GM23338 (cell line): ENCODE data around the gene IRX2.

Experiments
- POLR2AphosphoS5 ChIP-seq: IDR thresholded peaks from 2 replicates; pipeline ENCODE4 v1.6.1; 2016; ENCODE audit warnings: antibody characterized with exemption, low read depth
- ZNF114 ChIP-seq: fragments of 250-450 bp; sonication (Bioruptor Pico); IDR thresholded peaks from 2 replicates; pipeline ENCODE4 v1.5.0; 2020; ENCODE audit warnings: mild to moderate bottlenecking, moderate library complexity
- TF ChIP-seq, protein P1 (sequence below), 2 experiments: fragments of 200-600 bp in 1 of 2; sonication (generic) in 1 of 2; conservative IDR thresholded peaks; 2 replicates each; pipeline versions ENCODE4 v1.5.1 to v1.6.1; 2016 to 2017; ENCODE audit warnings: antibody characterized with exemption in 2 of 2, low read depth in 2 of 2, mild to moderate bottlenecking in 2 of 2, moderate library complexity in 1 of 2
- TF ChIP-seq, protein P2 (sequence below): IDR thresholded peaks from one replicate; pipeline ENCODE4 v1.6.1; 2018; ENCODE audit warnings: antibody characterized with exemption; ENCODE audit not compliant: unreplicated experiment

DNA sequence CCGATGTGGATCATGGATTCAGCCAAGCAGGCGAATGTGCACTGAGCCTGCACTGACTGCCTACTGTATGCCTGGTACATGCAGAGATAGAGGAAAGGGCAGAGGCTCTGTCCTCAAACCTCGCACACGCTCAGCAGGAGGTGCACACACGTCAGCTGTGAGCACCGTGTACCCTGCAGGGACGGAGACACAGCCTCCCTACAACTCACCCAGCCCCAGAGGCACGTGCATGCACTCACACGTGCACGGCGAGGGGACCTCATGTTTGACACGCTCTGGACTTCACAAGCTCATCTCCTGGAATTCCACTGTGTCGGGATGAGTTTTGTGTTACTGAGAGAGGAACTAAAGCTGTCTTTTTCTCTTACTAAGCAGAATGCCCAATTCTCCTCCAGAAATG is 48.4 kb downstream of the IRX2 start:
- no peak for TF ChIP-seq POLR2AphosphoS5
- TF ChIP-seq, protein P1, sequence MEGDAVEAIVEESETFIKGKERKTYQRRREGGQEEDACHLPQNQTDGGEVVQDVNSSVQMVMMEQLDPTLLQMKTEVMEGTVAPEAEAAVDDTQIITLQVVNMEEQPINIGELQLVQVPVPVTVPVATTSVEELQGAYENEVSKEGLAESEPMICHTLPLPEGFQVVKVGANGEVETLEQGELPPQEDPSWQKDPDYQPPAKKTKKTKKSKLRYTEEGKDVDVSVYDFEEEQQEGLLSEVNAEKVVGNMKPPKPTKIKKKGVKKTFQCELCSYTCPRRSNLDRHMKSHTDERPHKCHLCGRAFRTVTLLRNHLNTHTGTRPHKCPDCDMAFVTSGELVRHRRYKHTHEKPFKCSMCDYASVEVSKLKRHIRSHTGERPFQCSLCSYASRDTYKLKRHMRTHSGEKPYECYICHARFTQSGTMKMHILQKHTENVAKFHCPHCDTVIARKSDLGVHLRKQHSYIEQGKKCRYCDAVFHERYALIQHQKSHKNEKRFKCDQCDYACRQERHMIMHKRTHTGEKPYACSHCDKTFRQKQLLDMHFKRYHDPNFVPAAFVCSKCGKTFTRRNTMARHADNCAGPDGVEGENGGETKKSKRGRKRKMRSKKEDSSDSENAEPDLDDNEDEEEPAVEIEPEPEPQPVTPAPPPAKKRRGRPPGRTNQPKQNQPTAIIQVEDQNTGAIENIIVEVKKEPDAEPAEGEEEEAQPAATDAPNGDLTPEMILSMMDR (conservative IDR thresholded peaks at IDR 0.05; ENCODE audit: low read depth in 2 of 2): no peak
- TF ChIP-seq, protein P2, sequence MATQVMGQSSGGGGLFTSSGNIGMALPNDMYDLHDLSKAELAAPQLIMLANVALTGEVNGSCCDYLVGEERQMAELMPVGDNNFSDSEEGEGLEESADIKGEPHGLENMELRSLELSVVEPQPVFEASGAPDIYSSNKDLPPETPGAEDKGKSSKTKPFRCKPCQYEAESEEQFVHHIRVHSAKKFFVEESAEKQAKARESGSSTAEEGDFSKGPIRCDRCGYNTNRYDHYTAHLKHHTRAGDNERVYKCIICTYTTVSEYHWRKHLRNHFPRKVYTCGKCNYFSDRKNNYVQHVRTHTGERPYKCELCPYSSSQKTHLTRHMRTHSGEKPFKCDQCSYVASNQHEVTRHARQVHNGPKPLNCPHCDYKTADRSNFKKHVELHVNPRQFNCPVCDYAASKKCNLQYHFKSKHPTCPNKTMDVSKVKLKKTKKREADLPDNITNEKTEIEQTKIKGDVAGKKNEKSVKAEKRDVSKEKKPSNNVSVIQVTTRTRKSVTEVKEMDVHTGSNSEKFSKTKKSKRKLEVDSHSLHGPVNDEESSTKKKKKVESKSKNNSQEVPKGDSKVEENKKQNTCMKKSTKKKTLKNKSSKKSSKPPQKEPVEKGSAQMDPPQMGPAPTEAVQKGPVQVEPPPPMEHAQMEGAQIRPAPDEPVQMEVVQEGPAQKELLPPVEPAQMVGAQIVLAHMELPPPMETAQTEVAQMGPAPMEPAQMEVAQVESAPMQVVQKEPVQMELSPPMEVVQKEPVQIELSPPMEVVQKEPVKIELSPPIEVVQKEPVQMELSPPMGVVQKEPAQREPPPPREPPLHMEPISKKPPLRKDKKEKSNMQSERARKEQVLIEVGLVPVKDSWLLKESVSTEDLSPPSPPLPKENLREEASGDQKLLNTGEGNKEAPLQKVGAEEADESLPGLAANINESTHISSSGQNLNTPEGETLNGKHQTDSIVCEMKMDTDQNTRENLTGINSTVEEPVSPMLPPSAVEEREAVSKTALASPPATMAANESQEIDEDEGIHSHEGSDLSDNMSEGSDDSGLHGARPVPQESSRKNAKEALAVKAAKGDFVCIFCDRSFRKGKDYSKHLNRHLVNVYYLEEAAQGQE: no peak
- TF ChIP-seq ZNF114 (CRISPR knock-in tag): no peak
